Stimulated activated CD4-positive, alpha-beta T cell treated with anti-CD3 and anti-CD28 coated beads, Interleukin-15, amount 100 ng/mL, for 24 hours (primary cell): ENCODE data around the gene TBC1D1.

Source experiments
- DNase-seq: peaks from one replicate; pipeline ENCODE4 v3.0.0-alpha.2; 2020

The TBC1D1 gene

DNA sequence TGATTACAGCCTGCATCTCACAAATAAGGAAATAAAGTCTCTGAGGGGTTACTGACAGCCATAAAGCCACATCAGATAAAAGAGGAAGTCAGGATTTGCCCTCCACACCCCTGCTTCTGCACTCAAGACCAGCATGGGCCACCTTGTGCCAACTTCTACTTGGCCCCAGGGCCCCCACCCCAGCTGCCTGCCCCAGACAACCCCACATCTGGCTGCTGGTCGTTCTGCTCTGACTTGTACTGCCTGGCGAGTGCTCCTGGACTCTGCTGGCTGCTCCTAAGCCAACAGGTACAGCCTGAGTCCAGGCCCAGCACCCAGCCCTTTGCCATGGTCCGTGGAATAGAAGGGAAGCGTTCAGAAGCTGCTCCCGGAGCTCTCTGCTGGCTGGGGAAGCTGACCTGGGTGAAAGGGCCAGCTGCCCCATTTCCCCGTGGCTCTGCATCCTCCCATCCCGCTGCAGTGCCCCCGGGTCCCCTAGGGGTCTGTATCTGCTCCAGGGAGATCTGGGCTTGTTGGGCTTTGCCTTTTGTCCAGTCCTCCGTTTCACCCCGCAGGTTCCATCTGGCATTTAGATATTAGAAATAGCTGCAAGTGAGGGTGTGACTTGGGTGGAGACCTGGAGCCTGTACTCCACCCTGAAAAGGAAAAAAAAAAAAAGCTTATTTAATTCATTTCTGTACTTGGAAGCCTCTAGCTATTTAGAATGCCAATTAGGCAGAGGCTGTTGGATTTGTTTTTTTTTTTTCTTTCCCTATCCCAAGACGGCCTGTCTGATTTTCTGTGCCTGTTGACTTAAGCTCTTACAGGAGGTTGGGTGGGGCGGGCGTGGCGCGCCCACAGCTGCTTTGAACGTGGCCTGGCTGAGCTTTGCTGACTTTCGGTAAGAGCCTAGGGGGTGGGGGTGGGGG is 264.1 kb downstream of the TBC1D1 start:
- DNase-seq, result peak; percentile 24

DNA sequence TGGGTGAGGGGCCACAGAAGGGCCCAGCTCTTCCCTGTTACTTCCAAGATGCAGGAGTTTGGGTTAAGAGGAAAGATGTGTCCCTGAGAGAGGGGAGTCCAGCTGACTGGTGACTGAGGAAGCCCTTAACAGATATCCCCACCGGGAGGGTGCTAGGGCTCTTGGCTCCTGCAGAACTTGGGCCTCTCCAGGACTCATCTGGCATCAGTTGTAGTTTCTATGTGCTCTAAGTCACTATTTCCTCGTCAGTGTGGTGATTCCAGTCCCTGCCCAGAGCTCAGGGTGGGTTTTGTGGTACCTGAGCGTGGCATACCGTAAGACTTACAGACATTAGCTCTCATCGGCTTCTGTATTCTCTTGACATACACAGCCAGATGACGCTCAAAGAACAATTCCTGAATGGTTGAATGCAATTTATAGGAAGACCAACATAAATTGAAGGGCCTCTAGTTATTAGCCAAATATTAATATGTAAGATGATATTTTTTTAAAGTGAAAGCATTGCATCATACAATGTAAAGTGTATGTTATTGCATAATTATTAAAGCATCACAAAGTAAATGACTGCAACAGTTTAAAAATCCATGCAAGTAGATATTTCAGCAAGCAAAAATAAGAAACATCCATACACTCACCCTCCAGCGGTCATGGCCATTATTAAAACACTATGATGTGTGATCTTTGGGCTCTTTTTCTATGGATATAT is 264.9 kb downstream of the TBC1D1 start:
- no peak for DNase-seq

DNA sequence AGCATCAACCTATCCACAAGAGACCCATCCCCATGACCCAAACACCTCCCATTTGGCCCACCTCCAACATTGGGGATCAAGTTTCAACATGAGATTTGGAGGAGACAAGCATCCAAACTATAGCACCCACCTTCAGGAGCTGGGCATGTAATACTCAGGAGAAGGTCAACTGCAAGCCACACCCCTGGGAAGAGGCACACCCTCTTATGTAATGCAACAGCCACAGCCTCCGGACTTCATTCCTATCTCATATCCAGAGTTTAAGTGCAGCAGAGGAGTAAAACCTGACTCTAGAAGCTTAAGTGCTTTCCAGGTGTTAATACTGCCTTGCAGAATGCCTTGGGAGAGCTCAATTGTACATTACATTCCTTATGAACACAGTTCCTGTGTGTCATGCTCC is 266.7 kb downstream of the TBC1D1 start:
- no peak for DNase-seq

DNA sequence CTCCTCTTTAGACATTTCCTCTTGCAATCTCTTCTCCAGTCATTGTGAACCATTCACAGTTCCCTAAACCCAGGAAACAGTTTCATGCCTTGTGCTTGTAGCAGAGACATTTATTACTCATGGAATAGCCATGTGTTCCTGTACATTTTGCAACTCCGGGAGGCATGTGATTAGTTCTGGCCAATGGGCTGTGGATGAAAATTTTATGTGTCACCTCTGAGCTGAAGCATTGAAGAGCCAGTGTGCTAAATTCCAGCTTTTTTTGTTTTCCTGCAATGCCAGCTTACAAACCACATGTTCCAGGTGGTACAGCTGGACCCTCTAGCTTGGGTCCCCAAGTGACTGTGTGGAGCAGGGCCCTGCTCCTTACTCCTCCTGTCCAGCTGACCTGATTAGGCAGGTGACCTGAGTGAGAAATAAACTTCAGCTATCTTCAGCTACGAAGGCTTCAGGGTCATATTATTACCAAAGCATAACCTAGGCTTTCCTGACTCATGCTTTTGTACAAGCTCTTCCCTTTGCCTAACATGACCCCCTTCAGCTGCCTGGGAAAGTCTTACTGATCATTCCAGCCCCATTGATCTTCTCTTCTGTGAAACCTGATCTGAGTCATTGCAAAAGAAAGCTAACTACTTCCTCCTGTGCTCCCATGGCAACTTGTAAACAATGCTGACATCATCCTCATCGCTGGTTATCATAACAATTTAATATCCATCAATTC is 269.8 kb downstream of the TBC1D1 start:
- peak; percentile 66 for DNase-seq

DNA sequence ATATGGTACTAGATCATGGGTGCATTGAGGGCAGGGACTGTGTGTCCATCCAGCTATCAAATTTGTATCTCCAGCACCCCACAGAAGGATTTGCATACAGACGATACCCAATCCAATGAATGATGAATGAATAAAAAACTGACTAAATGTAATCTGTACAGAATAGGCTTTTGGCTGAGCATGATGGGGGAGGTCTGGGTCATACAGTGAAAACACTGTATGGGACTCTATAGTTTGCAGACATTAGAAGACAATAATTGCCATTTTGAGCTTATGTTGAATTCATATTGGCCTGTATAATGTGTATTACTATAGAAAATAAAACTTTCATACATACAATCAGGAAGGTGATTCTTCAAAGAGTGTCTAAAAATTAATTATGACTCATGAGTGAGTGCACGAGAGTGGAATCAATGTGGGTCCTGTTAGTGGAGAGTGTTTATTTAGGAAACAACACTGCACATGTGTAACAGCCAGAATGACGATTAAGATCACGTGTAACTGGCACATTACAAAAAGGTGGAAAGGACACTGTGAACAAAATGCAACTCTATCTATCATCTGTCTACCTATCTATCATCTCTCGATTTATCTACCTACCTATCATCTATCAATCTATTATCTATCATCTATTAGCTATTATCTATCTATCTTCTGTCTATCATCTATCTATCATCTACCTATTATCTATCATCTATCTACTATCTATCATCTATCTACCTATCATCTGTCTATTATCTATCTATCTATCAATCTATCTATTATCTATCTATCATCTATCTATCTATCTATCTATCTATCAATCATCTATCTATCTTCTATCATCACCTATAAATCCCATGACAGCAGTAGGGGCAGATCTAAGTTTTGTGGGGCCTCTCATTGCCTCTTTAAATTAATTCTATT is 270.6 kb downstream of the TBC1D1 start:
- no peak for DNase-seq

DNA sequence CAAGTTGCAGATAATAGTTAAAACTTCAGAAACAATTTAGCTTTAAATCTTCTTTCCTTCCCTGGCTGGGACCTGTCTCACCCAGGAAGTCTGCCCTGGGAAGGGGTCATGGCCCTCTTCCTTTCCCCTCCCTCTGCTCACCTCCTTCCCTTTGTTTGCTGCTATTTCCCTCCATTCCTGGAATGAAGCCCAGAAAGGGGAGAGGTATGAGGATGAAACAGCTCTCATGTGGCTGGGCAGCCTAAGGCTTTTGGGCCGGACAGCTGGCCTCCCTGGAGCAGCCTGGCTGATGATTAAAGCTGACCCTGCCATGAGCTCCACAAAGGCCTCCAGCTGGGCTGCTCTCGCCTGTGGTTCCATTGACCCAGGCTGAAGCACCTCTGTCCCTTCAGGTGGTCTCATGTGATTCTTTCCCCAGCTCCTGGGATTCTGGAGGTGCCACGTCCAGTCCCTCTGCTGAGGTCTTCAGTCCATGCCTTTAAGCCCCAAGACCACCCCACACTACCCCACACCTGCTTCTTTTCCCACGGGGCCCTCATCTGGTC is 271.4 kb downstream of the TBC1D1 start:
- DNase-seq, result no peak

DNA sequence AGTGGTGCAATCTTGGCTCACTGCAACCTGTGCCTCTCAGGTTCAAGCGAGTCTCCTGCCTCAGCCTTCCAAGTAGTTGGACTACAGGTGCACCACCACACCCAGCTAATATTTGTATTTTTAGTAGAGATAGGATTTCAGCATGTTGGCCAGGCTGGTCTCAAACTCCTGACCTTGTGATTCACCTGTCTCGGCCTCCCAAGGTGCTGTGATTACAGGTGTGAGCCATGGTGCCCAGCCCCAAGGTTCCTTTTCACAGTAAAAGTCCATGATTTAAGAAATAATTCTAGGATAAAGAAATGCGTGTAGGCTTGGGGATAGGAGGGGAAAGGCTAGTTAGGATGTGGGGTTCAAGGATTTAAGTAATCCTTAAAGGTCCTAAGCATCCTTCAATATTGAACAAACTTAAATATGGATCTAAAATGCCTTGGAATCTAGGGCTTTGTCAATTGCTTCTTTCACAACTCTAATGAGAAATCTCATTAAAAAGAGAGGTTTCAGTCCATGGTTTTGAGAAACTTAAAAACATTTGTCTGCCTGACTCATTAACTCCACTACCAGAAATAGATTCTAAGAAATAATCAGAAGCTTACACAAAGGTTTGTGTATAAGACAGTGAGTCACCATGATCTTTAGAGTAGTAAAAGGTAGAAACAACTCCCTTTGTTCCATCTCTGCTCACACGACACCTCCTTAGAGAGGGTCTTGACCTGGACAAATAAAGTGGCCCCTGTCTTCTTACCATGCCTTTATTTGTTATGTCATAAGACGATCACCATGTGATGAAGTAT is 272.5 kb downstream of the TBC1D1 start:
- peak; percentile 21 for DNase-seq

DNA sequence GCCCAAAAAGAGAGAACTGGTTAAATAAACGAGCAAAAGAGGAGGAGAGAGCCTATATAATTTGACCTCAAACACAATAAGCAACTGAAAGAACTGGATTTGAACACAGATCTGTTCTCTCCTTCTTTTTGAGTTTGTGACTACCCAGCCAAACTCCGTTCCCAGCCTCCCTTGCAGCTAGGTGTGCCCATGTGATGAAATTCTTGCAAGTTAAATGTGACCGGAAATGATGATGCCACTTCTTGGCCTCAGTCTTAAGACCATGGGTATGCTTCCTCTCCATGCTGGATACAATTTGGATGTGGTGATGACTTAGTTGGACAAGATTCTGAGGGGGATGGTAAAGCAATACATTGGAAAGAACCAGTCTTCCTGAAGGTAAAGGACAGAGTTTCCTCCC is 273.5 kb downstream of the TBC1D1 start:
- no peak for DNase-seq

DNA sequence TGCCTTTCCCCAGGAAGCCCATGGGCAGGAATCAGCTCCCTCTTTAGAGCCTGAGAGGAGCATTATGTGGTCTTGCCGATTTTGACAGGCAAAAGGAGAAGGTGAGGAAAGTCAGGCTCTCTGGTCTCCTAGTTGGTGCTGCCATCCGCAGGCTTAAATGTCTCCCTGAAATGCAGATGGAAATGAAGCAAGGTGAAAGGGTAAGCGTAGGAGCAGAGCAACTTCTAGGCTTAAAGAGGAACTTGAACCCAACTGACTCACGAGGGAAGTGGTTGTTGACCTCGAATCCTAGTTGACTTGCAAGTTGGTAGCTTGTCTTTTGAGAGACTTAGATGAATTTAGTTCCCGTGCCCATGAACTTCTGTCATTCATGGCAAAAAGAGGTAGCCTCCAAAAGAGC is 275.2 kb downstream of the TBC1D1 start:
- no peak for DNase-seq

DNA sequence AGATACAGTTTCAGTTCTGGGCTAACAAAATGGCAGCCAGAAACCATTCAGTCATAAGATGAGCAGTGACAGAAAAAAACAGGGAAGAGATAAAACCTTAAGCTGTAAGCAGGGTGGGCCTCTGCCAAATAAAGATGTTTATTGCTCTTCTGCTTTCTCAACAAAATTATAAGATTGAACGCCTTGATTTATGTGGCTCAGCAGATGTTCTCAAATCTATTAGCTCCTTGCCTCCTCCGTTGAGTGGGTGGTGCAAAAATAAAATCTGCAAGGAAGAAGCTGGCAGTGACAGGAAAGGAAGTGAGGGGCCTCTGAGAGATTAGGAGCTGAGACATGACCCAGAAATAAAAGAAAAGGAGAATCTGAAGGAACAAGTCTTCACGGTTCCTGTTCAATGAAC is 275.9 kb downstream of the TBC1D1 start:
- no peak for DNase-seq

DNA sequence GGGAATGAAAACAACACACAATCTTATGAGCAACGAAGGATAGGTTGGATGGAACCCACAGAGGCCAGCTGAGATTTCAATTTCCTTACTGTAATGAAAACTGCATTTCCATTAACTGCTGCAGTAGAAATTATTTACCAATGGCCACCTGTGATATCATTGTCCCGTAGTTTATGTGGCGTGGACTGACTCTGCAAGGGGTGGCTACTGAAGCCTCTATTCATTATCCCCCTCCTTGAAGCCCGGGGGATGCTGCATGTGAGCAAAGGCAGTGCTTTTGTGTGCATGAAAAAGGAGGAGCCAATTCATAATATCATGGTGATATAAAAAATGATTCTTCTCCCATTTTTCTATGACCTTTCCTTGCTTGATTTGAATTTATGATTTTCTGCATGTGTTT is 277.1 kb downstream of the TBC1D1 start:
- no peak for DNase-seq

DNA sequence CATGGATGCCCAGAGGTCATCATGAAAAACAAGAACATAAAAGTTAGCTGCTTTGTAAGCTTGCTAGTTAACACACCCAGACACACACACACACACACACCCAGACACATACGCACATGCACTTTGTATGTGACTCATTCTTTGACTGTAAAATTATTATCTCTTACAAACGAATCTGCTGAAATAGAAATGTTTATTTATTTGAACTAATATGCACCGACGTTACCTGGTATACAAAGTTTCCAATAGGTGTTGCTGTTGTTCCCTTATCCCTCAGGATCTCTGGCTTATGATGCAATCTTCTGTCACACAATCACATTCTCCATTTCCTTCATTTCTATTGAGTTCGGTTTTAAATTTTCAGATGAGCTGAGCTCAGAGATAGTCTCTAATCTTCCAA is 278.6 kb downstream of the TBC1D1 start:
- DNase-seq, result no peak

DNA sequence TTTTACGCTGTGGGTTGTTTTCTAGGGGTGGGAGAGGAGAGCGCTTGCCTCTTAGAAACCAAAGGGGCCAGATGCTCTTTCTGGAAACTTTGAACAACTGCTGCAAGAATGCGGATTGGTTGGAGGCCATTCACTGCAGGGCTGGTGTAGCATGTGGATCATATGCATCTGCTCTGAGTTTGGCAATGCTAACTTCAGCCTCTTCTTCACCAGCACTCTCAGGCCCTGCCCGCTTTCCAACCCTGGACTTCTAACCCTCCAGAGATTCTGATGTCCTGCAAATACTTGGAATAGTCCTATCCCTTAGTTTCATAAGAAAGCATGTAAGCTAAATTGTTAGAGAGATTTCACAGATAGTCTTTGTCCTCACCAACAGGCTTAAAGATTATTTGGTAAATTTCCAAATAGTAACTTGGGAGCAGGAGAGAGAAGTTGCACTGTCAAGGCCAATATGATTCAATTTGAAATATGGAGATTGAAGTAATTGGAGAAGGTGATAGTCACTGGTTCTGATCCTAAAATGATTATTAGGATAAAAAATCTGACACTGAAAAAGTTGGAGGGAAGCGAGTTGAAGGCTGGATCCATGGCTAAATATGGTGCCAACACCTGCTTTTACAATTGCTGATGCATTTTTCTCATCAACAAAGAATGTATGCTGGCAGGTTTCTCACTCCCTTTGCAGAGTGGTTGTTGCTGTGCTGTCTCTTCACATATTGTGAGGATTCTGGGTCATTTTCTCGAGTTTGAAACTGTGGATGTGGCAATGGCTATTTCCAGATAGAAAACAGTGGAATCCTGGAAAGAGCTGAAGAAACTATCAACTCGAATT is 279.7 kb downstream of the TBC1D1 start:
- DNase-seq, result no peak

DNA sequence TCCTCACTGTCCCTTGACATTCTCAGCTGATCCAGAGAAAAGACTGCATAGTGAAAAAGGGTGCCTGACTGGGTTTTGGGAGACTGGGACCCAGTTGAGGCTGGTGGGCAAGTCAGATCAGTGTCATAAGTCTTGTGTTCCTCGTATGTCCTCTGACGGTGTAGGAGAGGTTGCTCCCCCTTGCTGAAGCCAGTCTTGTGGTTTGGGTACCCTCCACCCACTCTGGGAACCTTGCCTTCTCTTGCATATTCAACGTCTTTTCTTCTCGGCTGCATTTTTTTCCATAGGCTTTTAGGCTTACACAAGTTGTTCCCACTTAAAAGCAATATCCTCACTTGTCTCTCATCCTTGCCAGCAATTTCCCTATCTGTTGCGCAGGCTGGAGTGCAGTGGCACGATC is 281.2 kb downstream of the TBC1D1 start:
- DNase-seq, result no peak

DNA sequence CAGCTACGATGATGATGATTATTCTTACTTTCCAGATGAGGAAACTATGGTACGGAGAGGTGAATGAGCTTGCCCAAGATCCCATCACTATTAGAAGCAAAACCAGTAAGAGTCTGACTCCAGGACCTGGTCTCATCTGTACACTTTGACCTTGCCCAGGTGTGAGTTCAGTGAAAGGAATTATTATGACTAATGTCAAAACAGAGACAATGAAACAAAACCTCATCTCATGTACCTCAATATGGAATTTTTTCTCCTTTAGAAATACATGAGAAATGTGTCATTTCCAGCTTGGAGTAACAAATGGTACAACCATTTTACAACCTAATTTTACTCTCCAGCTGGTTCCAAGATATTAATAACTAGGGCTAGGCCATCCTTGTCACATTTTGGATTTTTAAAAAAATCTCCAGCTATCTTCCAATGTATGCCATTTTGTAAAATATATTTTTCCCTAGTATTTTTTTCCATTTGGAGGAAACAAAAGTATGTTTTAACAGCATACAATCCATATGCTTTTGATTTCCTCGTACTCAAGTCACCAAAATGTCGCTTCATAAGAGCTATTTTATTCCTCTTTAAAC is 283.1 kb downstream of the TBC1D1 start:
- DNase-seq, result no peak

DNA sequence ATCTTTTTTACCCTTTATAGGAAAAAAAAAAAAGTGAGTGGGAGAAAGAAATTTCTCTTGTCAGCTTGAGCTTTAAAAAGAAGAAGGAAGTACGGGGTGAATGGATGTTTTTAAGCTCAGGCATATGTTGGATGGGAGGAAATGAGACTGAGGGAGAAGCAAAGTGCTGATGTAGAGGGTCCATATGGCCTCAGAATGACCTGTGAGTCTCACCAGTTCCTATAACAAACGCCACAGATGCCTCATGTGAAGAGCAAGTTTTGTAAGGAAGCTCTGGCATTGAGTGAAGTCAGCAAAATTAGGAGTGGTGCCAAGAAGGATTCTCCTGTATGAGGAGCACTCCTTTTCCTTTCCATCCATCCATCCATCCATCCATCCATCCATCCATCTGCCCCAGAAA is 283.9 kb downstream of the TBC1D1 start:
- no peak for DNase-seq

DNA sequence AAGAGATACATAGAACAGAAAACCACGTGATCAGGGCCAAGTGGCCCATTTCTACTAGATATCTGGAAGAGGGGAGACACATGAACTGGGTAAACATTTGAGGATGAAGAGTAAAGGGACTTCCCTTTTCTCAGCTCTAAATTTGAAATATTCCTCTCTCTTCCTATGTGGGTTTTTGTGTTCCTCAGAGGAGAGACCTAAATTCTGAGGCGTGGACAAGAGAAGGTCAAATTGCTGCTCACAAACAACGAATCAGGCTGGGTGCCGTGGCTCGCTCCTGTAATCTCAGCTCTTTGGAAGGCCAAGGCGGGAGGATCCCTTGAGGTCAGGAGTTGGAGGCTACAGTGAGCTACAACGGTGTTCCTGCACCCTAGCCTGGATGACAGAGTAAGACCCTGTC is 285.3 kb downstream of the TBC1D1 start:
- DNase-seq, result no peak

DNA sequence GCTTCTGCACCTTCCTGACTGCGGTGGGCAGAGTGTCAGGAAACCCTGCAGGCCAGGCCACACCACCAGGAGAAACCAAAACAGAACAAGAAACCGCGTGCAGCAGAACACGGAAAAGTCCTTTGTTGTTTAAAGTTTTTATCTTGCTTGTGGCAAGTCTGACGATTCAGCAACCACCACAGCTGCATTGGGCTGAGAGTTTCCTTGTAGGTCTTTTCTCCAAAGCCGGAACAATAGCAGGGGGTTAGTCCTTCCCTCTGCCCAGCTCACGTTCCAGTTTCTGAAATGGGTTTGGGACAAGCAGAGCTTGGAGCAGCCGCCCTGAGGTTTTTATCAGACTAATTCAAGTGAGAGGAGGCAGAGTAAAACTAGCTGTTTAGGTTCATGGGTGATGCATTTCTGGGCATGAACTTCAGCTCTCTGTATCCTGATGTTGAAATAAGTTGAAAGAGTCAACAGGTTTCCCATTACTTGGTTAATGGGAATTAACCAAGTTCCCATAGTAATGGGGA is 286.2 kb downstream of the TBC1D1 start:
- DNase-seq, result peak; percentile 66

DNA sequence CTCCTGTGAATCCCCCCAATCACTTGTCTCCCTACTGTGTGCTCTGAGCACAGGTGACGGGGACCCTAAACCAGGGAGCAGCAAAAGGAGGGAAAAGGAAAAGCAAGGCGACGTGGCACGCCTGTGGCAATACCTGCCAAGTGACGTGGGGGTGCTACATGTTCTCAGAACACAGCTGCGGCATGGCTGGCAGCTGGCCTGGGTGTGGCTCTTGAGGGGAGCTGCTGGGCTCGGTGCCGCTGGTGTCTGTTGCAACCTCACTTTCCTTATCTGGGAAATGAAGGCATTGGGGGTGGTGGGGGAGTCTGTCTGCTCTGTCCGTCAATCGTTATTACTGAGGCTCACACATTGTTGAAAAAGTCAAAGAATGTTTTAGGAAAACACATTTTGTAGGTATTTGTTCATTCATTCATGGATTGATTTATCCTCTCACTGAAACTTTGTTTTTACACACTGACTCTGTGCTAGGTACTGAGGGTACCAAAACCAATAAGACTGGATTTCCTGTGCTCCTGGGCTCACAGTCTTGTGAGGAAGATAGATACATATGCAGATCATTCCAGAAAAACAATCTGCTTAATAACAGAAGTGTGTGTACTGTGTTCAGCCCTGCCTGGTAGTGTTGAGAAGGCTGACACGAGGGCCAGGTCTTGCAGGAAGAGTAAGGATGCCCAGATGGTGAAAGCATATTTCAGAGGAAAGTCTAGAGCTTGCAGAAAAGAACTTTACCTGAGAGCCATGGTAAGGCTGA is 286.9 kb downstream of the TBC1D1 start:
- DNase-seq, result peak; percentile 58
